Astrocyte (in vitro differentiated cells and primary cell): ENCODE results near the gene ACKR4. TPM values are rescaled to one million over a fixed set of nuclear protein-coding genes. Genes with fewer than 3 reads are reported as not detected.

Experiments
- DNase-seq: peaks from one replicate; pipeline ENCODE4 v3.0.0-alpha.2; 2010; ENCODE audit warnings: low read depth
- FAIRE-seq: peaks from 2 replicates; lab custom pipeline; 2011; peaks lifted over from hg19 to GRCh38; lab: Jason Lieb, UNC
- H2AFZ ChIP-seq: 2 replicates; pipeline ENCODE4 v1.6.0; 2012; ENCODE audit warnings: low read depth, low read length, inconsistent platforms
- H3K27ac ChIP-seq: 2 replicates; pipeline ENCODE4 v1.5.1; 2011; ENCODE audit warnings: low read depth, low read length, inconsistent platforms
- H3K27me3 ChIP-seq: 2 replicates; pipeline ENCODE4 v1.6.0; 2011; ENCODE audit warnings: low read length, inconsistent platforms; ENCODE audit not compliant: insufficient read depth
- H3K36me3 ChIP-seq: 2 replicates; pipeline ENCODE4 v1.5.1; 2011; ENCODE audit warnings: low read length, inconsistent platforms; ENCODE audit not compliant: insufficient read depth
- H3K4me1 ChIP-seq: 2 replicates; pipeline ENCODE4 v1.5.1; 2011; ENCODE audit warnings: low read length, inconsistent platforms; ENCODE audit not compliant: insufficient read depth
- H3K4me2 ChIP-seq: 2 replicates; pipeline ENCODE4 v1.6.0; 2012; ENCODE audit warnings: low read length, inconsistent platforms
- H3K4me3 ChIP-seq: 2 replicates; pipeline ENCODE4 v1.5.1; 2011; ENCODE audit warnings: low read depth, mild to moderate bottlenecking, low read length, inconsistent platforms; ENCODE audit not compliant: insufficient read depth
- H3K79me2 ChIP-seq: 2 replicates; pipeline ENCODE4 v1.6.0; 2012; ENCODE audit warnings: mild to moderate bottlenecking, low read length, inconsistent platforms; ENCODE audit not compliant: insufficient read depth
- H3K9ac ChIP-seq: 2 replicates; pipeline ENCODE4 v1.6.0; 2012; ENCODE audit warnings: mild to moderate bottlenecking, low read length, inconsistent platforms
- H3K9me3 ChIP-seq: 2 replicates; pipeline ENCODE4 v1.5.1; 2012; ENCODE audit warnings: low read depth, mild to moderate bottlenecking, low read length, inconsistent platforms; ENCODE audit not compliant: insufficient read depth
- H4K20me1 ChIP-seq: 2 replicates; pipeline ENCODE4 v1.6.0; 2012; ENCODE audit warnings: low read length, inconsistent platforms; ENCODE audit not compliant: insufficient read depth
- H3K27ac Mint-ChIP-seq: one replicate; pipeline ENCODE4 v1.8.0; 2021; ENCODE audit warnings: mild to moderate bottlenecking, mixed read lengths; ENCODE audit not compliant: unreplicated experiment
- H3K27me3 Mint-ChIP-seq: one replicate; pipeline ENCODE4 v1.8.0; 2021; ENCODE audit warnings: low read depth, mixed read lengths; ENCODE audit not compliant: unreplicated experiment
- H3K36me3 Mint-ChIP-seq: one replicate; pipeline ENCODE4 v1.8.0; 2021; ENCODE audit warnings: low read depth, mixed read lengths; ENCODE audit not compliant: unreplicated experiment
- H3K4me1 Mint-ChIP-seq: one replicate; pipeline ENCODE4 v1.8.0; 2021; ENCODE audit warnings: low read depth, mixed read lengths; ENCODE audit not compliant: unreplicated experiment
- H3K4me3 Mint-ChIP-seq: one replicate; pipeline ENCODE4 v1.8.0; 2021; ENCODE audit warnings: mild to moderate bottlenecking, moderate library complexity, mixed read lengths; ENCODE audit not compliant: unreplicated experiment
- H3K9me3 Mint-ChIP-seq: one replicate; pipeline ENCODE4 v1.8.0; 2021; ENCODE audit warnings: mild to moderate bottlenecking, mixed read lengths; ENCODE audit not compliant: unreplicated experiment
- EZH2 ChIP-seq: IDR thresholded peaks from 2 replicates; pipeline ENCODE4 v1.6.1; 2012; ENCODE audit warnings: mild to moderate bottlenecking, low read length, inconsistent platforms; ENCODE audit not compliant: insufficient read depth
- total RNA-seq: library from RNA; stranded (reverse); gene quantifications from 2 replicates; pipeline ENCODE4 v1.2.1, GENCODE V29; 2021
- TF ChIP-seq, protein P1 (sequence below): IDR thresholded peaks from 2 replicates; pipeline ENCODE4 v1.5.1; 2011; ENCODE audit warnings: low read depth, mild to moderate bottlenecking, inconsistent platforms, low read length, moderate library complexity; ENCODE audit not compliant: insufficient read depth

ACKR4 gene
- total RNA-seq, 1 donor from 2014 or later = not detected

DNA sequence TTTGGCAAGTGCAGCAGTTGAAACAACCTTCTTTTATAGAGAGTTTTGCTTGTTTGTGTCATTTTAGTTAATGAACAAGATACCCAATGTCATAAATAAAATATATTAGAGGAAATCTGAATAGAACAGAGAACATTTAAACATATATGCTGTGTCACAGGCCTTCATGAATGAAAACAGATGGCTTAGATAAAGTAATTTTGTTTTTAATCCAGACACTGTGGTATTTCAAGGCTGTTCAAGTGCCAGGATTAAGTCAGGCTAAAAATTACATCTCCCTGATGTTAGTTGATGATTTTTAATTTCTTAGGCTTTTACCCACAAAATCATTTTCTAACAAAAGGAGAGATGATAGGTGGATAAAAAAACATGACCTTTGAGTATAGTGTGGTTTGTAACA, 4.9 kb upstream of the ACKR4 start:
- H3K27ac ChIP-seq = no peak overlapping the region
- H3K27me3 Mint-ChIP-seq = no peaks in the 10 kb centered on the region

DNA sequence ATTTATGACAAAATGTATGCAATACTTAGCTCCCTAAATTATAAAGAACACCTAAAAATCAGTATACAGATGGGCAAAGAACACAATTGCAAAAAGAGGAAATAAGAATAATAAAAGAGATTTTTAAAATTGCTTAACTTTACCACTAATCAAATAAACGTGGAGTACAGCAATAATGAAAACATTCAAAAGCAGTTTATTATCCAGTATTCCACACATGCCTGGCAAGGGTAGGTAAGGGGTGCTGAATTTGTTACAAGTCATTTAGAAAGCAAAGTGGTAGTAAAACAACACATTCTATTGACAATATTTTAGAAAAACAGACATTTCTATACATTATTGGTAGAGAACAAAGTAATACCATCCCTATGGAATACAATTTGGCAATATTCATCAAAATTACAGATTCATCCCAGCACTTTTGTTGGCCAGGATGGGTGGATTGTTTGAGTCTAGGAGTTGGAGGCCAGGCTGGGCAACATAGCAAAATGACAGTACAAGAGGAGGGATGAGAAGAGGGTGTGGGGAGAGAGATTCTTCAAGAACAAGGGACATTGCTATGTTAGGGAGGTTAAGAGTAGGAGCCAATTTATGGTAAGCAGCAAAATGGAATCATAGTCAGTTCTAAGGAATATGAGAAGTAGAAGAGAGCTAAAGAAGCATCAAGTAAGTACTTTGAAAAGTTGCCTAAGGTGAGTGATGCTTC, 3.7 kb upstream of the ACKR4 start:
- peak overlapping the region; percentile 71 for H2AFZ ChIP-seq
- H3K4me3 ChIP-seq = no peak overlapping the region
- no peaks in the 10 kb centered on the region for H4K20me1 ChIP-seq
- H3K9ac ChIP-seq = peak overlapping the region; percentile 52
- no peaks in the 10 kb centered on the region for H3K79me2 ChIP-seq
- no peaks in the 10 kb centered on the region for H3K27me3 ChIP-seq
- H3K9me3 ChIP-seq = no peaks in the 10 kb centered on the region
- Mint-ChIP-seq H3K36me3 (peaks cover 5% of the 10 kb centered on the region), H3K4me1 (peaks cover 19% of the 10 kb centered on the region), H3K27ac (peak overlapping the region; percentile 4), H3K9me3 (no peaks in the 10 kb centered on the region), H3K27me3 (no peaks in the 10 kb centered on the region), H3K4me3 (no peak overlapping the region)
- no peaks in the 10 kb centered on the region for H3K36me3 ChIP-seq
- peak overlapping the region; percentile 83 for H3K27ac ChIP-seq
- DNase-seq (no peak), FAIRE-seq (no peak)
- H3K4me2 ChIP-seq = peak overlapping the region; percentile 65
- H3K4me1 ChIP-seq = peaks cover 17% of the 10 kb centered on the region
- TF ChIP-seq, protein P1, sequence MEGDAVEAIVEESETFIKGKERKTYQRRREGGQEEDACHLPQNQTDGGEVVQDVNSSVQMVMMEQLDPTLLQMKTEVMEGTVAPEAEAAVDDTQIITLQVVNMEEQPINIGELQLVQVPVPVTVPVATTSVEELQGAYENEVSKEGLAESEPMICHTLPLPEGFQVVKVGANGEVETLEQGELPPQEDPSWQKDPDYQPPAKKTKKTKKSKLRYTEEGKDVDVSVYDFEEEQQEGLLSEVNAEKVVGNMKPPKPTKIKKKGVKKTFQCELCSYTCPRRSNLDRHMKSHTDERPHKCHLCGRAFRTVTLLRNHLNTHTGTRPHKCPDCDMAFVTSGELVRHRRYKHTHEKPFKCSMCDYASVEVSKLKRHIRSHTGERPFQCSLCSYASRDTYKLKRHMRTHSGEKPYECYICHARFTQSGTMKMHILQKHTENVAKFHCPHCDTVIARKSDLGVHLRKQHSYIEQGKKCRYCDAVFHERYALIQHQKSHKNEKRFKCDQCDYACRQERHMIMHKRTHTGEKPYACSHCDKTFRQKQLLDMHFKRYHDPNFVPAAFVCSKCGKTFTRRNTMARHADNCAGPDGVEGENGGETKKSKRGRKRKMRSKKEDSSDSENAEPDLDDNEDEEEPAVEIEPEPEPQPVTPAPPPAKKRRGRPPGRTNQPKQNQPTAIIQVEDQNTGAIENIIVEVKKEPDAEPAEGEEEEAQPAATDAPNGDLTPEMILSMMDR = no peak
- no peak for TF ChIP-seq EZH2

More for the DNA sequence above, 4.9 kb upstream of the ACKR4 start:
- H3K4me1 ChIP-seq = peaks cover 17% of the 10 kb centered on the region
- H3K4me2 ChIP-seq = no peak overlapping the region
- TF ChIP-seq, protein P1 = no peak
- TF ChIP-seq EZH2 = no peak
- no peaks in the 10 kb centered on the region for H4K20me1 ChIP-seq
- DNase-seq (no peak), FAIRE-seq (no peak)
- no peaks in the 10 kb centered on the region for H3K27me3 ChIP-seq
- no peak overlapping the region for H3K4me3 ChIP-seq
- no peak overlapping the region for H2AFZ ChIP-seq
- no peak overlapping the region for H3K27ac Mint-ChIP-seq
- H3K4me1 Mint-ChIP-seq = peaks cover 19% of the 10 kb centered on the region
- H3K9ac ChIP-seq = no peak overlapping the region
- no peaks in the 10 kb centered on the region for H3K9me3 Mint-ChIP-seq
- no peak overlapping the region for H3K4me3 Mint-ChIP-seq
- peaks cover 5% of the 10 kb centered on the region for H3K36me3 Mint-ChIP-seq
- no peaks in the 10 kb centered on the region for H3K79me2 ChIP-seq
- no peaks in the 10 kb centered on the region for H3K9me3 ChIP-seq
- no peaks in the 10 kb centered on the region for H3K36me3 ChIP-seq

DNA sequence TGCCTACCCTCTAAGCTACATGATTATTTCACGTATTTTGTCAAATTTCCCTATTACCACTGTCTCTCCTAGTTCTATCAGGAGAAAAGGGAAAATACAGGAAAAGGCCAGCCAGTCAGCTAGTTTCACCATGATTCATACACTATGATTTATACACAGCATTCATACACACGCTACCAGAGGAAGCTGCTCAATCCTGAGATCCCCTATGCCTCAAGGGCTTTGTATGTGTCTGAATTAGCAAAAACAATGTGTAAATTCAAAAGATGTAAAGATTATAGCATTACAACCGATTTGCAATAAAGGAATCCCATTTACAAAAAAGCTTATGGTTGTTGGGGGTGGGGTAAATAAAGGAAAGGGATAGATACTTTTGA, 3.1 kb upstream of the ACKR4 start:
- no peaks in the 10 kb centered on the region for H3K9me3 ChIP-seq
- H3K36me3 ChIP-seq = no peaks in the 10 kb centered on the region
- H3K27ac ChIP-seq = peak overlapping the region; percentile 83
- peaks cover 19% of the 10 kb centered on the region for H3K4me1 Mint-ChIP-seq
- no peaks in the 10 kb centered on the region for H3K9me3 Mint-ChIP-seq
- TF ChIP-seq EZH2 = no peak
- TF ChIP-seq, protein P1 = no peak
- no peaks in the 10 kb centered on the region for H3K27me3 Mint-ChIP-seq
- H4K20me1 ChIP-seq = no peaks in the 10 kb centered on the region
- no peaks in the 10 kb centered on the region for H3K79me2 ChIP-seq
- peak overlapping the region; percentile 52 for H3K9ac ChIP-seq
- H3K4me2 ChIP-seq = peak overlapping the region; percentile 65
- FAIRE-seq = peak; percentile 81
- no peaks in the 10 kb centered on the region for H3K27me3 ChIP-seq
- no peak overlapping the region for H3K4me3 Mint-ChIP-seq
- peak overlapping the region; percentile 71 for H2AFZ ChIP-seq
- DNase-seq = peak; percentile 81
- peak overlapping the region; percentile 21 for H3K27ac Mint-ChIP-seq
- H3K4me3 ChIP-seq = no peak overlapping the region
- peaks cover 9% of the 10 kb centered on the region for H3K36me3 Mint-ChIP-seq
- peaks cover 17% of the 10 kb centered on the region for H3K4me1 ChIP-seq
